GM23248 (cell line): Measurements from ENCODE around the gene IFNAR2. TPM values are rescaled to one million over a fixed set of nuclear protein-coding genes. Genes with fewer than 3 reads are reported as not detected.
A peak's percentile ranks its signal among the peaks of the same experiment; 100 is the strongest.

Experiments
- DNase-seq: peaks from one replicate; pipeline ENCODE4 v3.0.0-alpha.2; 2015
- H2AFZ ChIP-seq: fragments of 200-600 bp; sonication (generic); 2 replicates; pipeline ENCODE4 v1.6.1; 2016; ENCODE audit warnings: antibody characterized with exemption
- H3F3A ChIP-seq: fragments of 200-600 bp; sonication (generic); 2 replicates; pipeline ENCODE4 v1.6.1; 2016; ENCODE audit warnings: mild to moderate bottlenecking, antibody characterized with exemption, mixed run types; ENCODE audit not compliant: insufficient read depth
- H3K27ac ChIP-seq: fragments of 200-600 bp; sonication (generic); 2 replicates; pipeline ENCODE4 v1.5.1; 2016; ENCODE audit warnings: mild to moderate bottlenecking
- H3K27me3 ChIP-seq: fragments of 200-600 bp; sonication (generic); replicated peaks from 2 replicates; pipeline ENCODE4 v1.6.1; 2016; ENCODE audit warnings: mild to moderate bottlenecking; ENCODE audit not compliant: insufficient read depth
- H3K36me3 ChIP-seq: fragments of 200-600 bp; sonication (generic); 2 replicates; pipeline ENCODE4 v1.6.1; 2016; ENCODE audit warnings: low read depth, mild to moderate bottlenecking
- H3K4me1 ChIP-seq: fragments of 200-600 bp; sonication (generic); 2 replicates; pipeline ENCODE4 v1.6.1; 2016; ENCODE audit warnings: mild to moderate bottlenecking; ENCODE audit not compliant: insufficient read depth
- H3K4me2 ChIP-seq: fragments of 200-600 bp; sonication (generic); one replicate; pipeline ENCODE4 v1.6.1; 2016; ENCODE audit warnings: mild to moderate bottlenecking; ENCODE audit not compliant: unreplicated experiment
- H3K4me3 ChIP-seq: fragments of 200-600 bp; sonication (generic); 2 replicates; pipeline ENCODE4 v1.5.1; 2016; ENCODE audit warnings: mild to moderate bottlenecking
- H3K79me2 ChIP-seq: fragments of 200-600 bp; sonication (generic); 2 replicates; pipeline ENCODE4 v1.6.1; 2016; ENCODE audit warnings: mild to moderate bottlenecking; ENCODE audit not compliant: insufficient read depth
- H3K9ac ChIP-seq: fragments of 200-600 bp; sonication (generic); 2 replicates; pipeline ENCODE4 v1.6.1; 2016; ENCODE audit warnings: mild to moderate bottlenecking
- H3K9me2 ChIP-seq: fragments of 200-600 bp; sonication (generic); 2 replicates; pipeline ENCODE4 v1.6.1; 2016; ENCODE audit warnings: mixed run types, mild to moderate bottlenecking, moderate library complexity; ENCODE audit not compliant: insufficient read depth
- H3K9me3 ChIP-seq: fragments of 200-600 bp; sonication (generic); one replicate; pipeline ENCODE4 v1.6.1; 2017; ENCODE audit warnings: low read depth
- H4K20me1 ChIP-seq: fragments of 200-600 bp; sonication (generic); 2 replicates; pipeline ENCODE4 v1.6.0; 2016; ENCODE audit not compliant: insufficient read depth
- EZH2 ChIP-seq: fragments of 200-600 bp; sonication (generic); IDR thresholded peaks from 2 replicates; pipeline ENCODE4 v1.6.1; 2018; ENCODE audit warnings: antibody characterized with exemption, mild to moderate bottlenecking; ENCODE audit not compliant: insufficient read depth, poor library complexity, severe bottlenecking
- EZH2phosphoT487 ChIP-seq: fragments of 200-600 bp; sonication (generic); IDR thresholded peaks from 2 replicates; pipeline ENCODE4 v1.6.1; 2018; ENCODE audit warnings: antibody characterized with exemption, moderate library complexity, mild to moderate bottlenecking, low read depth; ENCODE audit not compliant: insufficient read depth
- WGBS, 2 experiments: methylation state at CpG; one replicate each; pipeline ENCODE4 v1.1.6; 2015 to 2017; ENCODE audit warnings: low lambda C conversion rate in 2 of 2, low coverage in 1 of 2; ENCODE audit errors: missing lambda C conversion rate in 2 of 2; 5-methylcytosine and 5-hydroxymethylcytosine counted together
- in situ Hi-C: fragments of 300-500 bp; cut with MboI; formaldehyde crosslinking; loops from 2 replicates; pipeline ENCODE4 v1.15.0; 2020
- polyA plus RNA-seq: library from polyadenylated mRNA; unstranded; fragments of >200 nt; fragmentation: Nextera tagmentation; extraction: Ambion mirVana; gene quantifications from 2 replicates; pipeline ENCODE4 v1.2.1, GENCODE V29; 2016
- total RNA-seq: library from RNA; depleted of rRNA; stranded (reverse); fragments of >200 nt; shearing (Covaris generic); gene quantifications from 2 replicates; pipeline ENCODE4 v1.2.3, GENCODE V29; 2014

Gene IFNAR2
- total and polyA plus RNA-seq, 2 experiments from 2014 or later: 4.0 to 21.8 TPM

- Histone ChIP-seq H3K9me3 (no peaks in the 10 kb centered on the region), H3K4me2 (no peak overlapping the region), H3K9me2 (no peaks in the 10 kb centered on the region), H2AFZ (no peak overlapping the region), H3K27me3 (no peaks in the 10 kb centered on the region), H3F3A (no peaks in the 10 kb centered on the region), H3K36me3 (0 out of 2 replicates have a peak, but pooled peaks cover 8% of the 10 kb centered on the region), H3K79me2 (peaks cover 19% of the 10 kb centered on the region), H3K4me3 (no peak overlapping the region), H4K20me1 (no peaks in the 10 kb centered on the region), H3K9ac (no peak overlapping the region), H3K27ac (no peak overlapping the region), H3K4me1 (no peaks in the 10 kb centered on the region)
- TF ChIP-seq EZH2phosphoT487 (no peak), EZH2 (no peak)
- 86 to 88% methylated on average over 7 of the region's 7 CpGs for WGBS, 2 experiments
- in situ Hi-C loops: no loop called here
- no peak for DNase-seq
These were observed 38.6 kb downstream of the IFNAR2 start for GRCh38 chr21:33268393-33268736.

DNA sequence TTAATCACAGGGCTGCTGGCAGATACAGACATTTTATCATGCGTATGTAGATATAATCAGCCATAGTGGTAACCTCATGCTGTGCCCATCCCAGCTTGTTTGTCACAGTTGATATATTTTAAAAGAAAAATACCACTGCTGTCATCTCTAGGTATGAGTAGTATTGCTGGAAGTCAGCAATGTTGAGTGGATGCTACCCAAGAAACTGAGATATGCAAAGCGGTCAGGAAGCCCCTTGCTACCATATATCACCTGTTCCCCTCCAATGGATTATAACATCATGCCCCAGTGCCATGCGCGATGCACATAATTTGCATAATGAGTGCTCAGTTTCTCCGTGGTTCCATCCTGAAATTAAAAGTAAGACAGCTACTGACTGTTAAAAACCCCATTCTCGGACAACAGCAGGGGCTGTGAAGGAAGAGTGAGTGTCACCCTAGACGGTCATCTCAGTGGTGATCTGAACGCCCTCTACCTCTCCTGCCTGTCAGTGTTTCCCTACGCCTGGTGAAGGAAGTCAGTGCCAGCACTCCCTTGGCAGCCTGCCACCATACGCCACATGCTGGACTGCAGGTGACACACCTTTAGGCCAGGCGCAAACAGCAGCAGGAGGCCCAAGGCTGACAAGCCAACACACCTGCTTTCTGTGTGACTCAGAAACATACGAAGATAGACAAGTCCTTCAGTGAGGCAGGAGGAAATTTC, 39.2 kb downstream of the IFNAR2 start:
- in situ Hi-C loops: no loop called here

DNA sequence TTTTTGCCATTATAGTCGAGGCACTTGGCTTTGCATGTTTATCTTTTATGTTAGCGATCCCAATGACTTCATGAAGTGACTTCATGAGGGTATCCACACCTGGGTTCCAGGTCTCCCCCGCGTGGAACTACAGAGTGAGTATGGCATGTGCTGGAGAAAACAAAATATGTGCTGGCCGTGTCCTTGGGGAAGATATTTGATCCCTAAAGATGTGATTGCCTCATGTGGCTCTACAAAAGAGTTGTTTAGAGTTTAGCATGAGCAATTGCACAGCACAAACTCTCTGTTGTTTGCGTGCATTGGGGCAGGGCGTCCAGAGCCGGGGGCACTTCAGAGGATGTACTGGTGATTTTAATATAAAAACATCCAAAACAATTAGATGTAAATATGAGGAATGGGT, 41.2 kb downstream of the IFNAR2 start:
- no peaks in the 10 kb centered on the region for H4K20me1 ChIP-seq
- DNase-seq: no peak
- no peak overlapping the region for H3K4me2 ChIP-seq
- H3K36me3 ChIP-seq: 0 out of 2 replicates have a peak, but pooled peaks cover 8% of the 10 kb centered on the region
- H3F3A ChIP-seq: no peaks in the 10 kb centered on the region
- no peaks in the 10 kb centered on the region for H3K9me3 ChIP-seq
- no peaks in the 10 kb centered on the region for H3K4me1 ChIP-seq
- TF ChIP-seq EZH2 (no peak), EZH2phosphoT487 (no peak)
- H3K79me2 ChIP-seq: peaks cover 19% of the 10 kb centered on the region
- in situ Hi-C loops: no loop called here
- H3K27ac ChIP-seq: no peak overlapping the region
- H3K27me3 ChIP-seq: no peaks in the 10 kb centered on the region
- no peak overlapping the region for H2AFZ ChIP-seq
- no peak overlapping the region for H3K4me3 ChIP-seq
- H3K9ac ChIP-seq: no peak overlapping the region
- WGBS, 2 experiments: 92 to 95% methylated on average over 8 of the region's 8 CpGs
- no peaks in the 10 kb centered on the region for H3K9me2 ChIP-seq

More for the DNA sequence above, 39.2 kb downstream of the IFNAR2 start:
- H3K4me3 ChIP-seq: no peak overlapping the region
- H3K36me3 ChIP-seq: 0 out of 2 replicates have a peak, but pooled peaks cover 8% of the 10 kb centered on the region
- H2AFZ ChIP-seq: no peak overlapping the region
- H3F3A ChIP-seq: no peaks in the 10 kb centered on the region
- no peaks in the 10 kb centered on the region for H4K20me1 ChIP-seq
- H3K27ac ChIP-seq: no peak overlapping the region
- 79% methylated on average over 12 of the region's 12 CpGs for WGBS, 2 experiments
- no peak overlapping the region for H3K4me2 ChIP-seq
- H3K9me2 ChIP-seq: no peaks in the 10 kb centered on the region
- H3K9me3 ChIP-seq: no peaks in the 10 kb centered on the region
- no peak for DNase-seq
- peaks cover 19% of the 10 kb centered on the region for H3K79me2 ChIP-seq
- no peak for TF ChIP-seq EZH2phosphoT487
- TF ChIP-seq EZH2: no peak
- no peak overlapping the region for H3K9ac ChIP-seq
- H3K4me1 ChIP-seq: no peaks in the 10 kb centered on the region
- no peaks in the 10 kb centered on the region for H3K27me3 ChIP-seq

GRCh38 chr21:33273044-33273443, 43.3 kb downstream of the IFNAR2 start:
- Histone ChIP-seq H3K9me2 (no peaks in the 10 kb centered on the region; the same call in 1 of the 2 replicates), H3K4me2 (no peak overlapping the region), H3K36me3 (0 out of 2 replicates have a peak, but pooled peaks cover 16% of the 10 kb centered on the region), H3K9me3 (no peaks in the 10 kb centered on the region), H3K4me3 (no peak overlapping the region), H3K27me3 (no peaks in the 10 kb centered on the region), H3K4me1 (no peaks in the 10 kb centered on the region), H3K27ac (no peak overlapping the region), H2AFZ (no peak overlapping the region), H4K20me1 (no peaks in the 10 kb centered on the region), H3K79me2 (peaks cover under 1% of the 10 kb centered on the region), H3K9ac (no peak overlapping the region), H3F3A (no peaks in the 10 kb centered on the region)
- 97% methylated on average over 6 of the region's 6 CpGs for WGBS, 2 experiments
- in situ Hi-C loops: no loop called here
- DNase-seq: no peak
- no peak for TF ChIP-seq EZH2
- no peak for TF ChIP-seq EZH2phosphoT487

DNA sequence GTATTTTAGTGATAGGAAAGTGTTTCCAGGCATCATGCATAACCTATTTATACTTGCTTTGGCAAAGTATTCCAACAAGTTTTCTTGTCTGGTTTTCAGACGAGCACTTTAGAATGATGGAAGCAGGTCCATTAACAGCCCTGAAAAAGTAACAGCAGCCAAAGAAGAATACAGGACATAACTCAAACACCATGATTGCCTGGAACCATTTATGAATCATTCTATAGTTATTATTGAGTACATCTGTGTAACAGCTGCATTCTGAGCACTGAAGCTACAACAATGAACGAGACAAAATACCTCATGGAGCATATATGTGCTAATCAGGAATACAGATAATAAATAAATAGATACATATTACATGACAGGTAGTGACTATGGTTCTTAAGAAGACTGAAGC, 49.0 kb downstream of the IFNAR2 start:
- no peak overlapping the region for H3K9ac ChIP-seq
- no peaks in the 10 kb centered on the region for H4K20me1 ChIP-seq
- no peak overlapping the region for H3K4me3 ChIP-seq
- no peaks in the 10 kb centered on the region for H3K79me2 ChIP-seq
- 29 to 40% methylated on average over 2 of the region's 2 CpGs for WGBS, 2 experiments
- H3F3A ChIP-seq: no peaks in the 10 kb centered on the region
- DNase-seq: peak; percentile 16
- H3K9me2 ChIP-seq: no peaks in the 10 kb centered on the region; the same call in 1 of the 2 replicates
- in situ Hi-C loops: no loop called here
- H3K27me3 ChIP-seq: no peaks in the 10 kb centered on the region
- H3K4me1 ChIP-seq: no peaks in the 10 kb centered on the region
- peaks cover 42% of the 10 kb centered on the region for H3K36me3 ChIP-seq
- H3K27ac ChIP-seq: no peak overlapping the region
- H2AFZ ChIP-seq: no peak overlapping the region
- TF ChIP-seq EZH2 (no peak), EZH2phosphoT487 (no peak)
- no peaks in the 10 kb centered on the region for H3K9me3 ChIP-seq
- H3K4me2 ChIP-seq: no peak overlapping the region
